HCT116 (cell line): ENCODE results near the gene POLR2J. TPM values are rescaled to one million over a fixed set of nuclear protein-coding genes. Genes with fewer than 3 reads are reported as not detected.
"Not testable (repeated sequence)": the region's sequence is repeated elsewhere in the genome, so short reads cannot be mapped to it uniquely, and the experiment has no call there.

Experiments
- ATAC-seq: fragments of 200-7000 bp; cut with Tn5 transposase; 2 replicates; pipeline ENCODE4 v1.9.1; 2020; ENCODE audit warnings: mild to moderate bottlenecking, moderate library complexity
- BruUV-seq: library from RNA; stranded (reverse); fragments of 400-500 nt; replicated peaks from 2 replicates; lab custom pipeline; 2021; lab: Mats Ljungman, UMichigan
- CTCF ChIA-PET: fragments of 300-600 bp; sonication (Branson Sonifier 250); formaldehyde crosslinking; loops from one replicate; lab custom pipeline; 2021; ENCODE audit warnings: antibody characterized with exemption; lab: Charles Lee
- POLR2A ChIA-PET: fragments of 300-600, 350-600 bp; sonication (Branson Sonifier 250); formaldehyde crosslinking; loops from one replicate; lab custom pipeline; 2021; ENCODE audit warnings: antibody characterized with exemption; lab: Charles Lee
- RAD21 ChIA-PET, 2 experiments: fragments of 300-600 bp; sonication (Branson Sonifier 250); formaldehyde crosslinking; loops; one replicate each; lab custom pipeline; 2023; ENCODE audit warnings: low total read pairs in 2 of 2; ENCODE audit not compliant: uncharacterized antibody in 2 of 2, unreplicated experiment in 2 of 2, low non-redundant PET in 1 of 2; lab: Charles Lee
- DNase-seq: peaks from one replicate; pipeline ENCODE4 v3.0.0-alpha.2; 2010; ENCODE audit warnings: low read depth, low spot score
- H2AFZ ChIP-seq: fragments of 200-600 bp; shearing (Covaris generic), sonication (generic); 2 replicates; pipeline ENCODE4 v1.6.1; 2017; ENCODE audit warnings: low read depth, mixed run types, mixed read lengths, antibody characterized with exemption, low read length; ENCODE audit not compliant: poor library complexity, severe bottlenecking
- H3K27ac ChIP-seq: 2 replicates; pipeline ENCODE4 v1.5.1; 2012; ENCODE audit warnings: low read depth, low read length
- H3K27me3 ChIP-seq: fragments of 200-600 bp; sonication (generic); 2 replicates; pipeline ENCODE4 v1.6.1; 2016; ENCODE audit warnings: mixed run types, low read length, mixed read lengths; ENCODE audit not compliant: insufficient read depth
- H3K36me3 ChIP-seq, 2 experiments: fragments of 200-500 bp in 1 of 2; fragments of 200-600 bp in 1 of 2; sonication (Bioruptor generic) in 1 of 2; sonication (generic) in 1 of 2; 2 replicates each; pipeline versions ENCODE4 v1.5.1 to v1.6.1; 2014 to 2016; ENCODE audit warnings: low read length in 2 of 2, inconsistent platforms in 1 of 2, mixed read lengths in 1 of 2, mixed run types in 1 of 2; ENCODE audit not compliant: insufficient read depth in 2 of 2, control insufficient read depth in 1 of 2
- H3K4me1 ChIP-seq, 2 experiments: fragments of 200-600 bp in 1 of 2; sonication (generic) in 1 of 2; 2 replicates each; pipeline versions ENCODE4 v1.5.1 to v1.6.1; 2012 to 2017; ENCODE audit warnings: low read length in 2 of 2, inconsistent platforms in 1 of 2, mild to moderate bottlenecking in 1 of 2, mixed read lengths in 1 of 2, mixed run types in 1 of 2, moderate library complexity in 1 of 2; ENCODE audit not compliant: insufficient read depth in 2 of 2, control insufficient read depth in 1 of 2
- H3K4me2 ChIP-seq: fragments of 200-600 bp; sonication (generic); 2 replicates; pipeline ENCODE4 v1.6.1; 2017; ENCODE audit warnings: mixed run types, low read length, mixed read lengths
- H3K4me3 ChIP-seq, 2 experiments: fragments of 200-600 bp in 1 of 2; sonication (generic) in 1 of 2; replicated peaks in 1 of 2; 2 replicates each; pipeline ENCODE4 v1.5.1; 2011 to 2016; ENCODE audit warnings: low read length in 2 of 2, control low read depth in 1 of 2, low read depth in 1 of 2, mild to moderate bottlenecking in 1 of 2, mixed read lengths in 1 of 2, mixed run types in 1 of 2
- H3K79me2 ChIP-seq: fragments of 200-600 bp; sonication (generic); 2 replicates; pipeline ENCODE4 v1.6.1; 2017; ENCODE audit warnings: mild to moderate bottlenecking, mixed run types, low read length, moderate library complexity, mixed read lengths; ENCODE audit not compliant: insufficient read depth
- H3K9ac ChIP-seq: fragments of 200-600 bp; sonication (generic); 2 replicates; pipeline ENCODE4 v1.6.1; 2016; ENCODE audit warnings: low read length, mixed read lengths
- H3K9me2 ChIP-seq: fragments of 200-600 bp; sonication (generic), shearing (Covaris generic); 2 replicates; pipeline ENCODE4 v1.6.1; 2017; ENCODE audit warnings: mixed run types, mild to moderate bottlenecking, moderate library complexity; ENCODE audit not compliant: insufficient read depth
- H3K9me3 ChIP-seq, 2 experiments: fragments of 200-500 bp in 1 of 2; fragments of 200-600 bp in 1 of 2; sonication (Bioruptor generic) in 1 of 2; sonication (generic) in 1 of 2; 2 replicates each; pipeline ENCODE4 v1.6.1; 2014 to 2017; ENCODE audit warnings: low read length in 2 of 2, mixed read lengths in 2 of 2, inconsistent platforms in 1 of 2, low read depth in 1 of 2, mild to moderate bottlenecking in 1 of 2, mixed run types in 1 of 2, moderate library complexity in 1 of 2; ENCODE audit not compliant: control insufficient read depth in 1 of 2, insufficient read depth in 1 of 2
- H4K20me1 ChIP-seq: fragments of 200-600 bp; sonication (generic), shearing (Covaris generic); 2 replicates; pipeline ENCODE4 v1.6.1; 2017; ENCODE audit warnings: mixed run types, mild to moderate bottlenecking, moderate library complexity; ENCODE audit not compliant: insufficient read depth
- intact Hi-C: fragments of 100-400 bp; cut with micrococcal nuclease; formaldehyde crosslinking; loops from 2 replicates; pipeline ENCODE4 v1.10.0; 2022
- total RNA-seq: library from RNA; stranded (reverse); gene quantifications from one replicate; pipeline ENCODE4 v1.2.1, GENCODE V29; 2021; ENCODE audit not compliant: unreplicated experiment

The POLR2J gene
- total RNA-seq, 1 experiment from 2014 or later = 54.9 TPM

GRCh38 chr7:102474736-102475435 lies 3.8 kb downstream of the POLR2J start:
- intact Hi-C loops, RAD21 ChIA-PET, BruUV-seq: not testable (repeated sequence)

GRCh38 chr7:102474116-102474515 lies 4.6 kb downstream of the POLR2J start:
- POLR2A ChIA-PET, H3K4me1 ChIP-seq, H3K9me3 ChIP-seq, DNase-seq, H4K20me1 ChIP-seq, H2AFZ ChIP-seq, H3K9me2 ChIP-seq, H3K9ac ChIP-seq, H3K79me2 ChIP-seq, H3K27ac ChIP-seq, RAD21 ChIA-PET, CTCF ChIA-PET, intact Hi-C loops, H3K27me3 ChIP-seq, H3K4me3 ChIP-seq, H3K36me3 ChIP-seq, ATAC-seq, H3K4me2 ChIP-seq, BruUV-seq: not testable (repeated sequence)

More at GRCh38 chr7:102474736-102475435, 3.8 kb downstream of the POLR2J start:
- H3K79me2 ChIP-seq, H3K27ac ChIP-seq, H4K20me1 ChIP-seq, H3K9ac ChIP-seq, H2AFZ ChIP-seq, H3K4me2 ChIP-seq, H3K27me3 ChIP-seq, H3K4me1 ChIP-seq, H3K4me3 ChIP-seq, POLR2A ChIA-PET, H3K9me2 ChIP-seq, H3K9me3 ChIP-seq, CTCF ChIA-PET, ATAC-seq, H3K36me3 ChIP-seq, DNase-seq: not testable (repeated sequence)
